ENCODE results near the gene MYPOP. TPM values are rescaled to one million over a fixed set of nuclear protein-coding genes. Genes with fewer than 3 reads are reported as not detected.
A peak's percentile ranks its signal among the peaks of the same experiment; 100 is the strongest.

MYPOP gene
- total RNA-seq, 1 experiment from 2014 or later, result 10.8 TPM

GRCh38 chr19:45933759-45934158 lies 31.3 kb upstream of the MYPOP start:
- RAD21 ChIA-PET (ENCODE audit: low non-redundant PET in 1 of 2, low total read pairs in 2 of 2, uncharacterized antibody in 2 of 2, unreplicated experiment in 2 of 2), result no interaction called here
- H3K36me3 ChIP-seq (ENCODE audit: control insufficient read depth in 1 of 2, insufficient read depth in 2 of 2, low read length in 2 of 2), result no peaks in the 10 kb centered on the region
- intact Hi-C loops (cut with micrococcal nuclease), result no loop called here
- TF ChIP-seq FOSL1 (IDR thresholded peaks at IDR 0.05; ENCODE audit: low read depth) (no peak), MAX (IDR thresholded peaks at IDR 0.05) (no peak), POLR2A (IDR thresholded peaks at IDR 0.05; ENCODE audit: borderline replicate concordance, extremely low read depth, insufficient read depth, insufficient read length) (no peak), EZH2phosphoT487 (IDR thresholded peaks at IDR 0.05; ENCODE audit: borderline replicate concordance) (no peak), JUND (IDR thresholded peaks at IDR 0.05) (no peak)
- TF ChIP-seq, protein P1, sequence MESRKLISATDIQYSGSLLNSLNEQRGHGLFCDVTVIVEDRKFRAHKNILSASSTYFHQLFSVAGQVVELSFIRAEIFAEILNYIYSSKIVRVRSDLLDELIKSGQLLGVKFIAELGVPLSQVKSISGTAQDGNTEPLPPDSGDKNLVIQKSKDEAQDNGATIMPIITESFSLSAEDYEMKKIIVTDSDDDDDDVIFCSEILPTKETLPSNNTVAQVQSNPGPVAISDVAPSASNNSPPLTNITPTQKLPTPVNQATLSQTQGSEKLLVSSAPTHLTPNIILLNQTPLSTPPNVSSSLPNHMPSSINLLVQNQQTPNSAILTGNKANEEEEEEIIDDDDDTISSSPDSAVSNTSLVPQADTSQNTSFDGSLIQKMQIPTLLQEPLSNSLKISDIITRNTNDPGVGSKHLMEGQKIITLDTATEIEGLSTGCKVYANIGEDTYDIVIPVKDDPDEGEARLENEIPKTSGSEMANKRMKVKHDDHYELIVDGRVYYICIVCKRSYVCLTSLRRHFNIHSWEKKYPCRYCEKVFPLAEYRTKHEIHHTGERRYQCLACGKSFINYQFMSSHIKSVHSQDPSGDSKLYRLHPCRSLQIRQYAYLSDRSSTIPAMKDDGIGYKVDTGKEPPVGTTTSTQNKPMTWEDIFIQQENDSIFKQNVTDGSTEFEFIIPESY (IDR thresholded peaks at IDR 0.05; ENCODE audit: extremely low read depth, insufficient replicate concordance, low read length), result no peak
- no peak overlapping the region for H2AFZ ChIP-seq (ENCODE audit: low read depth, low read length, poor library complexity, severe bottlenecking)
- BruUV-seq (replicated peaks), result no TSS peak
- H3K9me2 ChIP-seq (ENCODE audit: insufficient read depth), result no peaks in the 10 kb centered on the region
- H3K4me1 ChIP-seq (ENCODE audit: control insufficient read depth in 1 of 2, insufficient read depth in 2 of 2, low read length in 2 of 2), result peaks cover 0 to 2% of the 10 kb centered on the region in 2 experiments; a peak in 1 of 4 replicates
- ATAC-seq, result no peak
- POLR2A ChIA-PET, result no interaction called here
- no peak overlapping the region for H3K4me3 ChIP-seq (replicated peaks in 1 of 2; ENCODE audit: low read depth in 1 of 2, low read length in 2 of 2)
- H3K27me3 ChIP-seq (ENCODE audit: insufficient read depth, low read length), result peaks cover 5% of the 10 kb centered on the region; the same call in 1 of the 2 replicates
- H3K9me3 ChIP-seq (ENCODE audit: control insufficient read depth in 1 of 2, insufficient read depth in 1 of 2, low read depth in 1 of 2, low read length in 2 of 2), result no peaks in the 10 kb centered on the region
- H4K20me1 ChIP-seq (ENCODE audit: insufficient read depth), result no peaks in the 10 kb centered on the region
- no peak overlapping the region for H3K9ac ChIP-seq (ENCODE audit: low read length)
- no peak for DNase-seq (ENCODE audit: low read depth, low spot score)
- no peaks in the 10 kb centered on the region for H3K79me2 ChIP-seq (ENCODE audit: insufficient read depth, low read length)
- H3K4me2 ChIP-seq (ENCODE audit: low read length), result no peak overlapping the region
- no peak overlapping the region for H3K27ac ChIP-seq (ENCODE audit: low read depth, low read length)
- CTCF ChIA-PET, result no interaction called here

DNA sequence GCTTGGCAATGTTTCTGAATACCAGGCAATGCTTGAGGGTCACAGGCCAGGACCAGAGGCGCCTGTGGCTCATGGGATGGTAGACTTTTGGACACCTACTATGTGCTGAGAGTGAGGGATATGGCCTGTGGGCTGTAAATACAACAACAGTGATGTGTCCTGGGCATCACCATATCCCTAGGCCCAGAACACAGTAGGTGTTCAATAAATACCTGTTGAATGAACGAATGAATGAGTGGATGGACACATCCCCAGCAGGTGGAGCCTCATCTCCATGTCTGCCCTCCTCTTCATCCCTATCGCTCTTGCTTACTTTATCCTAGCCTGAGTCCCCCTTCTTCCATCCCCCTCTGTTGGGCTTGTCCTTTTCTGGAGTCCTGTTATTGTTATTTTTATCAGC lies 28.6 kb upstream of the MYPOP start:
- H3K4me1 ChIP-seq (ENCODE audit: control insufficient read depth in 1 of 2, insufficient read depth in 2 of 2, low read length in 2 of 2), result peaks cover 0 to 14% of the 10 kb centered on the region in 2 experiments; a peak in 2 of 4 replicates
- H3K79me2 ChIP-seq (ENCODE audit: insufficient read depth, low read length), result no peaks in the 10 kb centered on the region
- no peak for ATAC-seq
- H4K20me1 ChIP-seq (ENCODE audit: insufficient read depth), result no peaks in the 10 kb centered on the region
- peaks cover 3% of the 10 kb centered on the region; the same call in 1 of the 2 replicates for H3K27me3 ChIP-seq (ENCODE audit: insufficient read depth, low read length)
- no peak overlapping the region for H3K4me3 ChIP-seq (replicated peaks in 1 of 2; ENCODE audit: low read depth in 1 of 2, low read length in 2 of 2)
- H3K36me3 ChIP-seq (ENCODE audit: control insufficient read depth in 1 of 2, insufficient read depth in 2 of 2, low read length in 2 of 2), result no peaks in the 10 kb centered on the region
- no peak for DNase-seq (ENCODE audit: low read depth, low spot score)
- H3K4me2 ChIP-seq (ENCODE audit: low read length), result no peak overlapping the region
- intact Hi-C loops (cut with micrococcal nuclease), result no loop called here
- H2AFZ ChIP-seq (ENCODE audit: low read depth, low read length, poor library complexity, severe bottlenecking), result no peak overlapping the region
- BruUV-seq (replicated peaks), result no TSS peak
- TF ChIP-seq FOSL1 (IDR thresholded peaks at IDR 0.05; ENCODE audit: low read depth) (no peak), ELF1 (IDR thresholded peaks at IDR 0.05; ENCODE audit: borderline replicate concordance, low read depth) (no peak), RAD21 (IDR thresholded peaks at IDR 0.05; ENCODE audit: low read depth) (peak; percentile 48), CBX3 (IDR thresholded peaks at IDR 0.05; ENCODE audit: low read depth) (no peak), POLR2AphosphoS5 (IDR thresholded peaks at IDR 0.05; ENCODE audit: low read depth, low read length) (no peak), ATF3 (IDR thresholded peaks at IDR 0.05) (no peak)
- H3K9me2 ChIP-seq (ENCODE audit: insufficient read depth), result no peaks in the 10 kb centered on the region
- no peak overlapping the region for H3K27ac ChIP-seq (ENCODE audit: low read depth, low read length)
- ChIA-PET POLR2A (no interaction called here), CTCF (no interaction called here), RAD21 (ENCODE audit: low non-redundant PET in 1 of 2, low total read pairs in 2 of 2, uncharacterized antibody in 2 of 2, unreplicated experiment in 2 of 2) (no interaction called here)
- H3K9ac ChIP-seq (ENCODE audit: low read length), result no peak overlapping the region
- no peaks in the 10 kb centered on the region for H3K9me3 ChIP-seq (ENCODE audit: control insufficient read depth in 1 of 2, insufficient read depth in 1 of 2, low read depth in 1 of 2, low read length in 2 of 2)
